ENCODE results near the gene SYNJ2.

SYNJ2 gene

DNA sequence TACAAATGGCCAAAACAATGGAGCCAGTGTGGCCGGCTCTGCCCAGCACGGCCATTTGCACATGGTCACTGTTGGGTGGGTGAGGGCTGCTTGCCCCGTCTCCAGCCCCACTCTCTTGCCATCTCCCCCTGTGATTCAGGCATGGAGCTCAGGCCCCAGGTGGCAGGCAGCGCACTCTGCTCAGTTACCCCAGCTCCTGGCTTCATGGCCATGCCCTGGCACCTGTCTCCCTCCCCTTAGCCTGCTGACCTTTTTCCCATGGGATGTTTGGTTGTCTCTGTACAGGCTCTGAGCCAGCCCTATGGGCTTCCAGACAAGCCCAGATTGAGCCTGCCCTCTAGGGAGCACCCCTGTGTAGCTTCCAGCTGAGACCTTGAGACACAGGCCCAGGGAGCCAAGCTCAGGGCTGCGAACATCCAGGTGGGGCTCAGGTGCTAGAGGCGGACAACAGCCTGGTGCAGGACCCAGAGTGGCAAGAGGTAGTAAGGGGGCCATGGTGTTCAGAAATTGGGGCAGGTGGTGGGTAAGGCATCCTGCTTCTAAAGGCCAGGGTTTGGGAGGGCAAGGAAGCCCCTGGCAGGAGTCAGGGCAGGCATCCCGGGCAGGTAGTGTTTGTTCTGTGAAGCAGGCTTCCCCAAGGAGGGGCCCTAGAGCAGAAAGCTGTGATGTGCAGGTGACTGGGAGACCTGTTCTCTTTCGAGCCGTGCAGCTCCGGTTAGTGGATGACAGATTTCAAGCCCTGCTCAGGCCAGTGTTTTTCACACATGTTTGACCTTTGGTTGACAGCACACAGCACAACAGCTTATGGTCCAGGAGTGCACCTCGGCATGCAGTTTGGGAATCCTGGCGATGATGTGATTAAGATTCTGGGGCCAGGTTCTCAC is 17.7 kb downstream of the SYNJ2 start:
- DNase-seq: no peak

DNA sequence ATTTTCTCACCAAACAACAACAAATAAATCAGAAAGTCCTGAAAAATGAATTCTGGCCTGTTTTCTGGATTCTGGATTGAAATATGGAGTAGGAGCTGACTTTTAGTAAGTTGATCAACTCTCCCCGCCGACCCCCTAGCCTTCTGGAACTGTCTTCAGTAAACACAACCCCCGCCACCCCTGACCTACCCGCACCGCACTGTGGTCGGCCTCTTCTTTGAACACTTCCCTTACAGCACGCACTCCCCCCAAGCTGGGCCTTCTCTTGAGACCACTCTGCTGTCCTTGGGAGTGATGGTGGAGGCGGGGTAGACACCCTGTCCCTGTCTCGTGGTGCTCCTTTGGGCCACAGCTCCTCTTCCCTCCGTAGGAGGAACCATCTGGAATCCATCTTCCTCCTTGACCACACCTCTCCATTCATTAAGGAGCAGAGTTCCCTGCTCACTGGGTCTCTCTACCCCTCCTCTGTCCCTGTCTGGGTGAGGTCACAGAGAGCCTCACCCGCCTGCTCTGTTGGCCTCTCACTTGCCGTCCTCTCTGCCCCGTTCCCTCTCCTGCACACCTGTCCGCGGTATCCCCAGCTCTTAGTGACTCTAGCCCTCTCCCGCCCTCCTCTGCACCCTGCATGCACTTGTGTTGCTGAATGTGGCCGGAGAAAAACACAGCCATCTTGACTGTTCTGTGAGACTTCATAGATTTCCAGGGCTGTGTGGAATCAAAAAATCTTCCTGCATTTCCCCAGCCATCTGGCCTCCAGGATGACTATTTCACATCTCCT is 19.1 kb downstream of the SYNJ2 start:
- DNase-seq: no peak

DNA sequence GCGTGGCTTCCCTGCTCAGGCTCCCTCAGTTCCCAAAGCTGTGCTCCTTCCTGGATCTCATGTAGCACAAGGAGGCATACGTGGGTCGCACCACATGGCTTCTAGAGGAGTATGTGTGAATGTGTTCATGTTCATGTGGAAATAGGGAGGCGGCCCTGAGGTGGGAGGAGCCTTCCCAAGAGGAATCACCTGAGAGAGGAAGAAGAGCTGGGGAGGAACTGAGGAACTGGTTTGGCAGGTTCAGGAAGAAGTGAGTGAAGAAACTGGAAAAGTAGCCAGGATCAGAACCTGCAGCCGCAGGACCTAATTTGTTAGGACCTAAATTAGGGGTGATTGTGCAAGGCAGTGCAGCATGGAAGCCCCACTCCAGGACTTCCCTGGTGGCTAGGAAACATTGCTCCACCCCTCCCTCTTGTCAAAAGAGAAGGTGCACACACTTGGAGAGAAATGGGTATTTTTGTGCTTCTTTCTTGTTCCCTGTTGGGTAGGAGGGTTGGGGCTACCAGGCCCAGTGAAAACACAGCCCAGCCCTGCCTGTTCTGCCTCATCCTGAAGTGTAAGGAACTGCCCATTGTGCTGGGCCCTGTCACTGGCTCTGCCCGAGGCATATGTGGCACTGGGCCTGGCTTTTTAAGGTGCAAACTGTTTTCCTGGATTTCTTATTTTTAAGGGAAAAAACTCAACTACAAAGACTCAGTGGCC is 20.7 kb downstream of the SYNJ2 start:
- no peak for DNase-seq

DNA sequence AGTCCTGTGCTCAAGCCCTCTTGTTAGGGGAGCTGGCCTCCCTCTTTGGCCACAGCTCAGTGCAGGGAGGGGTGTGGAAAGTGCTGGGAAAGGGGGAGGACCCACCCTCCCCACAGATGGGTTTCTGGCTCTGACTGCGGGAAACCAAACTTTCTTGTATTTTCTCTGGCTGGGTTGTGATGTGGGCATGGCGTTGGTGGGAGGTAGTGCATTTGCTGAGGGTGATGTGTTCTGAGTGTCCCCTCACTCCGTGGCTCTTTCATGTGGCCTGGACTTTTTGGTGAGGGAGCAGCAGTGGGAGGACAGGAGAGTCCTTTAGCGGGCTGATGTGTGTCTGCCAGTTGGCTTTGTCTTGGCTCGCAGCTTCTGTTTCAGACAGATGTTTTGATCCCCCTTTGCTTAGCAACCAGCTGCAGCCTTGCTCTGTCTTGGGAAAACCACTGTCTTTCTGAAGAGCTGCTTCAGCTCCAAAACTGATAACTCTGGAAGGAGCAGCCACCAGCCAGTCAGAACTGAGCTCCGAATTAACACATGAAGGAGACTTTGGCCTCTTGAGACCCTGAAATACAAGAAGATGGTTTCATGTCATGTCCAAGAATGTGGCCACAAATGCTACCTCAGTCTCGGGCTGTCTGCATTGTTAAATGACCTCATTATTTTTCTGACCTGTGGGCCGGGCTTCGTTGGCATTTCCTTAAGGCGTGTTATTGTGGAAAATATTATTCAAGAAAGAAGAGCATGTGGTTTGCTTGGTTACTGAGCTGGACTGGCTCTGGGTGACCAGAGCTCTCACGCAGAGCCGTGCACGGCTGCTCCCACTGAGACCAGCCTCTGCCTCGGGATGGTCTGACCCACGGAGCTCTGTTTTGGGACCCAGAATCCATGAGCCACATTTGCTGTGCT is 21.5 kb downstream of the SYNJ2 start:
- DNase-seq: no peak

DNA sequence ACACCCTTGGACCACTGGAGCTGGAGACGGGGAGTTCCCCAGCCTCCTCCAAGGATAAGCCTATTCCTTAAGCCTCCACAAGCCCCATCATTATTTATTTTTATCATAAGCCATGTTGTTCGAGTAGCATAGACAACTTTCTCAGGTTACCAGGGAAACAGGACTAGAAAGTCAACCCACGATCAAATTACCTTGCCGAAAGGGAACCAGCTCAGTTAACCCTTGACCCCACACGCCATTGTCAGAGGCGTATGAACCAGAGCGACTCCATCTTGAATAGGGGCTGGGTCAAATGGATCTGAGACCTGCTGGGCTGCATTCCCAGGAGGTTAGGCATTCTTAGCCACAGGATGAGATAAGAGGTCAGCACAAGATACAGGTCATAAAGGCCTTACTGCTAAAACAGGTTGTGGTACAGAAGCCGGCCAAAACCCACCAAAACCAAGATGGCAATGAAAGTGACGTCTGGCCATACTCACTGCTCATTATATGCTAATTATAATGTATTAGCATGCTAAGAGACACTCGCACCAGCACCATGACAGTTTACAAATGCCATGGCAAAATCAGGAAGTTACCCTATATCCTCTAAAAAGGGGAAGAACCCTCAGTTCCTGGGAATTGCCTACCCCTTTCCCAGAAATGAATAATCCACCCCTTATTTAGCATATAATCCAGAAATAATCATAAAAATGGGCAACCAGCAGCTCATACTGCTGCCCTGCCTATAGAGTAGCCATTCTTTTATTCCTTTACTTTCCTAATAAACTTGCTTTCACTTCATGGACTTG is 22.4 kb downstream of the SYNJ2 start:
- DNase-seq: no peak

DNA sequence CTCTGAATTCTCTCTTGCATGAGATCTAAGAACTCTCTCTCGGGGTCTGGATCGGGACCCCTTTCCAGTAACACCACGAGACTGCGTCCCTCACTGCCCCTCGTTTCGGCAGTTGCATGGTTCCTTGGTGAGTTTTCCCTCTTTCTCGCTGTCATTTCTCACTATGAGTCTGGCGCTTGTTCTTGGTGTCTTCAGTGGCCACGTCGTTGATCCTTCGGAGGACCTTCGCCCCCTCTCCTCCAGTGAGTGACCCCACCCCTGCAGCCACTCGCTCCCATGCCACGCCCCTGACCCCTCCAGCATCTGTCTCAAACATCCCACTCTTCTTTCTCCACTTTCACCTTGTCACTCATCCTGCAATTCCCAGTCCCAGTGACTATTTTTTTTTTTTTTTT is 23.0 kb downstream of the SYNJ2 start:
- DNase-seq: no peak

DNA sequence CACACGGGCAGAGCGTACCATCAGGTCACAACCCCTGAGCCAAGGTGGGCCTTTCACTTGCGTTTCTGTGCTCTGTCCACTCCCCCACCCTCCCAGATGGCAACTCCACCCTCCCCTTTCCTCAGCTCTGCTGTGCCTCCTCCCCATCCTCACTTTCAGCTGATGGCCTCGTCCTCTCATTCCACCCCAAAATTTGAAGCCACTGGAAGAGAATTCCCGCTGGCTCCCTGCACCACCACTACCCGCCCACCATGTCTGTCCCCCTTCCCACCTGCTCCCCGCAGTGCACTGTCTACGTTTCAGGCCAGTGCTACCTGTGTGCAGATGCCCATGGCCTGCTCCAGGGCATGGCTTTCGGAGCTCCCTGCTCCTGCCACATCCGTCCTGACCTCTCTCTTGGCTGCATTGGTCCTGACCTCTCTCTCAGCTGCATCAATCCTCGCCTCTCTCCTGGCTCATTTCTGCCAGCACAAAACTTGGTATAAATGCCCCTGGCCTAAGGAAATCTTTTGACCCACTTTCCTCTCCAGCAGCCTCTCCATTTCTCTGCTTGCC is 24.0 kb downstream of the SYNJ2 start:
- DNase-seq: no peak

DNA sequence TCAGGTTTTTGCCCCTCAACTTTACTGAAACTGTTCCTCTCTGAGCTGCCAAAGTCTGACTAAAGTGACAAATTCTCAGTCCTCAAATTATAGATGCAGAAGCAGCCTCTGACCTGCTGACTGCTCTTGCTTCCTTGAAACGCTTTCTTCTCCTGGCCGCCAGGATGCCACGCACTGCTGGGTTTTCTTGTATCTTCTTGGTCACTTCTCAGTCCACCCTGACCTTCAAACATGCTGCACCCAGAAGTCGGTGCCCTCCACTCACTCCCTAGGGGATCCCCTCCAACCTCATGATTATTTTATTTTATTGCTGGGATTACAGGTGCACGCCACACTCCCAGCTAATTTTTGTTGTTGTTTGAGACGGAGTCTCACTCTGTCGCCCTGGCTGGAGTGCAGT is 24.7 kb downstream of the SYNJ2 start:
- DNase-seq: no peak

DNA sequence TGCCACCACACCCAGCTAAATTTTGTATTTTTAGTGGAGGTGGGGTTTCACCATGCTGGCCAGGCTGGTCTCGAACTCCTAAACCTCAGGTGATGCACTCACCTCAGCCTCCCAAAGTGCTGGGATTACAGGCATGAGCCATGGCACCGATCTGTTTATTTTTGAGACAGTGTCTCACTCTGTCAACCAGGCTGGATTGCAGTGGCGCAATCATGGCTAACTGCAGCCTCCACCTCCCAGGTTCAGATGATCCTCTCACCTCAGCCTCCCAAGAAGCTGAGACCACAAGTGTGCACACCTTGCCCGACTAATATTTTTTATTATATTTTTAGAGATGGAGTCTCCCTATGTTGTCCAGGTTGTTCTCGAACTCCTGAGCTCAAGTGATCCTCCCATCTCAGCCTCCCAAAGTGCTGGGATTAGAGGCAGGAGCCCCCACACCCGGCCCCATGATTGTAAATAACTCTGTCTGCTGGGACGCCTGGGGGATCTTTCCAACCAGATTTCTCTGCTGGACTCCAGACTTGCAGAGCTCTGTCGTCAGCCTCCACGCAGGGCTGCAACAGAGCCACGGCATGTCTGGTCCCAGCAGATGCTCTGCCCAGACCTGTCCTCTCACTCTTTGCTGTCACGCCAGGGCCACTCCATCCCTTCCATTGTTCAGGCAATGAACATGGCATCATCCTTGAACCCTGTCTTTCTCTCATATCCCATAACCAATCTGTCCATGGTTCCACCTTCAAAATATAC is 25.3 kb downstream of the SYNJ2 start:
- no peak for DNase-seq

DNA sequence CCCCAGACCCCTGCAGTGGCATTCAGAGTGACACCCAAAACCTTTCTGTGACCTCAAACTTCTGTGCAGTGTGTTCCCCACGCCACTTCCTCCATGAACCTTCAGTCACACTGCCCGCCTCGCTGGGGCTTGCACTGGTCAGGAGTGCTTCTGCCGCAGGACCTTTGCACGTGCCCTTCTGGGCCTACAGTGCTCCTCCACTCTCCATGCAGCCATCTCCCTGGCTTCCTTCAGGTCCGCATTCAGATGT is 27.1 kb downstream of the SYNJ2 start:
- no peak for DNase-seq

DNA sequence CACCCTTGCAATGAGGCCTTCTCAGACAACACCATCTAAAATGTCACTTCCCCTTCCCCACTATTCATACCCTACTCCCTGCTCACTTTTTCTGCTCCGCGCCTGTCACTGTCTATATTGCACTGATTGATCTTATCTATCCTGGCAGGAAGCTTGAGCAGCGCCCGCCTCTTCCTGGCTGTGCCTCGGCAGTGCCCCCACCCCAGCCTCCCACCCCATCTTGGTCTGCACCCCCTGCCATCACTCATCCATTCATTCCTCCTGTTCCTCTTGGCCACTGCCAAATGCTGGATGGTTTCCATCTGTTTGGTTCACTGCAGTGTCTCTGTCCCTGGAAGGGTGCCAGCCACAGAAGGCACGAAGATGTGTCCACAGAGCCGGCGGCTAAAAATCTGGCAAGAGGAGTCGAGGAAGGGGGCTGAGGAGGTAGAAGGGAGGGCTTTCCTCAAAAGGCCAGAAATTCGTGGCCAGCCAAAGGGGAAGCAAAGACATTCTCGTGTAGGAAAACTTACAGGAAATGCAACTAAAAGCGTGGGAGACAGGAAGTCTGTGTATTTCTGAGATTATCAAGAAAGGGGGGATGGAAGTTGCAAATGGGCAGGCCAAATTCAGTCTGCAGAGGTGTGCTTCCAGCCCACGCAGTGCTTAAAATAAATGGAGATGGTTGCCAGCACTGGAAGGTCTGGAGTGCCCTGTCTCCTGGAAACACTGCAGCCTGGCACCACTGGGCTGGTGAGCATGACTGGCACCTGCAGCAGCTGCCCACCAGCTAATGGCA is 27.6 kb downstream of the SYNJ2 start:
- no peak for DNase-seq

DNA sequence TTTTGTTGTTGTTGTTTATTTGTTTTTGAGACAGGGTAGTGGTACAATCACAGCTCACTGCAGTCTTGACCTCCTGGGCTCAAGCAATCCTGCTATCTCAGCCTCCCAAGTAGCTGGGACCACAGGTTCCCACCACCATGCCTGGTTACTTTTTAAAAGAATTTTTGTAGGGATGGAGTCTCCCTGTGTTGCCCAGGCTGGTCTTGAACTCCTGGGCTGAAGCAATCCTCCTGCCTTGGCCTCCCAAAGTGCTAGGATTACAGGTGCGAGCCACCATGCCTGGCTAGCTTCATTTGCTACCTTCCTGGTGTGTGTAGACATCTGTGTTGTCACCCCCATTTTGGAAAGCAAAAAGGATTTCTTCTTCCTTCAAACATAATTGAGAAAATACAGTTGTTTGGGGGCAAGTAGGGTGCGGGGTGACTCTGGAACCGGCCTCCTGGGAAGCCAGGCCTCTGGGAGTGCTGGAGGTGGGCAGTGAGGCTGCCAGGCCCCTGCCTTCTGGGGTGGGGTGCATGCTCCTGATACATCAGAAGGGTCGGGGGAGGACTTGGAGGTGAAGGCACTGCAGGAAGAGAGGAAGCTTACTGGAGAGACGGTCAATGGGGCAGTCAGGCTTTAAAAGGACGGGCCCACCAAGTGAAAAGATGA is 28.4 kb downstream of the SYNJ2 start:
- no peak for DNase-seq

DNA sequence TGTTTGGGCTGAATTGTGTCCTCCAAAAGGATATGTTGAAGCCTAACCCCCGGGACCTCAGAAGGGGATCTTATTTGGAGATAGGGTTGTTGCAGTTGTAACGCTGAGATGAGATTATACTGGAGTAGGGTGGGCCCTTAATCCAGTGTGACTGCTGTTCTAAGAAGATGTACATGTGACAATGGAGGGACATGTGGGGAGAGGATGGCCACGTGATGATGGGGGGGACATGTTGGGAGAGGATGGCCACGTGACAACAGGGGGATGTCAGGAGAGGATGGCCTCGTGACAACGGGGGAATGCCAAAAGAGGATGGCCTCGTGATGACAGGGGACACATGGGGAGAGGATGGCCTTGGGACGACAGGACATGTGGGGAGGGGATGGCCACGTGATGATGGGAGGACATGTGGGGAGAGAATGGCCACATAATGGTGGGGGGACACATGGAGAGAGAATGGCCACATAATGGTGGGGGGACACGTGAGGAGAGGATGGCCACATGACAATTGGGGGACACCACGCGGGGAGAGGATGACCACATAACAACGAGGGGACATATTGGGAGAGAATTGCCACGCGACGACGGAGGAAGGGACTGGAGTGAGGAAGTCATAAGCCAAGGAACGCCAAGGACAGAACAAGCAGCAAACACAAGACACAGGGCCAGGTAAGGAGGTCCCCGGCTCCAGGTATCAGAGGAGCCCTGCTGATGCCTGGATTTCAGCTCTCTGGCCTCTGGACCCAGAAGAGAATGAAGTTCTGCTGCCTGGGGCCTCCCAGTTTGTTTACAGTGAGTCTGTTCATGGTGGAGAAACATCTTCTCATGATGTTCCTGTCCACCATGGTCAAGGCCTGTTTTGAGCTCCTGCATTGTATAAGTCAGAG is 29.2 kb downstream of the SYNJ2 start:
- DNase-seq: no peak

DNA sequence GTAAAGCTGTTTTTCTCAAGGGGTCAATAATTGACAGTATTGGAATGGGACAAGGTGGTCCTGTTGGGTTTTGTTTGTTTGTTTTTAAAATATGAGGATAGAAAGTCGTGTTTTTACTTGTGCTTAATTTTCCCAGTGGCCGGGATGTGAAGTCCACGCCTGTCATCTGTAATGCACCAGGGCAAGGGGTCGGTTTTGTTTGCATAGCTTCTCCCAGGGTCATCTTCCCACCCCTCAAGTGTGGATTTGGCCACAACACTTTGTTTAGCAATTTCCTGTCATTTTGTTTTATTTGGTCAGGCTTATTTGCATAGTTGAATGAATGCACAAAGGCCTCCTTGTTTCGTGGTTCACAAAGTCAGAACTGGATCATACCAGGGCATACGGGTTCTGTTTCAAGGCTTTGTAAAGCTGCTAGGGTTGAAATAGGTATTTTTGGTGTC is 29.8 kb downstream of the SYNJ2 start:
- DNase-seq: no peak

DNA sequence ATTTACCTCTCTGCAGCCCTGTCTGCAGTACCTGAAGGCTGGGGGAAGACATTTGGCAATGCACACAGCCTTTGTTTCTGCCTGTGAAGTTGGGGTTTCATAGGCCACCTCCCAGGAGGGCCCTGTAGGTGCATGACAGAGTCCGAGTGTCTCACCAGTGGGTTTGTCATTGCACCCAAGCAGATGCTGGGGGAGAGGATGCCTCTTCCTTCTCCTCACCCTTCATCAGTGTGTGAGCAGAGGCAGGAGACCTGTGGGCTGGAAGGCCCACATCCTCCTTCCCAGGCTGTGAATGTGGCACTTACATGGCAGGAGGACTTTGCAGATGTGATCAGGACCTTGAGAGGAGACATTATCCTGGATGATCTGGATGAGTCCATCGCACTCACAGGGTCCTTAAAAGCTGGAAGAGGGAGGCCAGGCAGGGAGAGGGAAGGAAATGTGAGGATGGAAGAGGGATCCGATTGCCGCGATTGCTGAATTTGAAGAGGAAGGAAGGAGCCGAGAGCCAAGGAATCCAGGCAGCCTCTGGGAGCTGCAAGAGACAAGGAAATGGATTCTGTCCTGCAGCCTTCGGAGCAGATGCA is 30.4 kb downstream of the SYNJ2 start:
- DNase-seq: no peak

DNA sequence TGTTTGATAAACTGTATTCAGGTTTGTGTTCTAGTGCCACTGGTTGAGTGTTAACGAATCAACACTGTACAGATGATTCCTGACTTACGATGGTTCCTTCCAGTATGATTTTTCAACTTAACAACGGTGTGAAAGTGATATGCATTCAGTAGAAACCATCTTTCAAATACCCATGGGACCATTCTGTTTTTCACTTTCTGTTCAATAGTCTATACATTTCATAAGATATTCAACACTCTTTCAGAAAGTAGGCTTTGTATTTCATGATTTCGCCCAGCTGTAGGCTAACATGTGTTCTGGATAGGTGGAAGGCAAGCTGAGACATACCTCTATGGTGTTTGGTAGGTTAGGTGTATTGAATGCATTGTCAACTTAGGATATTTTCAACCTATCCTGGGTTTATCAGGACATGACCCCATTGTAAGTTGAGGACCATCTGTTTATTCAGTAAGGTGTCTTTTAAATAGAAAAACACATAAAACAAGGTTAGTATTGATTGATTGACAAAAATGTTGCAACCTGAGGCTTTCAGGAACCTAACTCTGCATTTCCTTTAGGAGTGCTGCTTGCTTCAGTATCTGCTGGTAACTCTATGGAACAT is 32.3 kb downstream of the SYNJ2 start:
- DNase-seq: no peak

DNA sequence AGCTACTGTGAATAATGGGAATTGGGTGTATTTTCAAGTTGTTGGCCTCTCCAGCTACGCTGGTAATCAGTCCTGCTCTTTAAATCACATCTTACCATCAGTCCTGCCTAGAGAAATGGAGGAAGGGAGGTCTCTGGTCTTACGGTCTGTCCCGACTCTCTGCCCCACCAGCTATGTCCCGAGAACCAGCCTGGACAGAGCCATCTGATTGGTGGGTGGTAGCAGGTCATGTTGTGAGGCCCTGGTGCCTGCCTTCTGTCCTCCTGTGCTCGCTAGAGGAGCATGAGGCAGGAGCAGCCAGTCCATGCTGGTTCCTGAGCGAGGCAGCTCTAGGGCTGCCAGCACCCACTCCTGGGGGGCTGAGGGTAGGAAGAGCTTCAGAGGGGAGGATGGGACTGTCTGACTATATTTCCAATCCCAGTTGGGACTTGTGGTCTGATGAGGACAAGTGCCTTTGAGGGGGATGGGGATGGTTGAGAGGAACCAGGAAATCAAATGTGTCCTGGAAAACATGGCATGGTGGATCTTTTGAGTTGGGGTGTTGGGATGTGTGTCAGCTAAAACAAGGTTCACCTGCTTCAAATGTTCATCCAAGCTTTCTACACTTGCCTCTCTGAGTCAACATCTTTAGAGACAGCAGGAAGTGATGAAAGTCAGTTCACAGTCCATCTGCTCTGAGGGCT is 33.0 kb downstream of the SYNJ2 start:
- DNase-seq: no peak

Measured in NCI-H524 treated with DMSO at 0.1 percent for 48 hours (cell line).